Measurements from ENCODE around the gene EXOC4.
"Not testable (repeated sequence)": the region's sequence is repeated elsewhere in the genome, so short reads cannot be mapped to it uniquely, and the experiment has no call there.

The EXOC4 gene

GRCh38 chr7:133987582-133987981, 734.7 kb downstream of the EXOC4 start:
- no peak for DNase-seq (ENCODE audit: low spot score)

DNA sequence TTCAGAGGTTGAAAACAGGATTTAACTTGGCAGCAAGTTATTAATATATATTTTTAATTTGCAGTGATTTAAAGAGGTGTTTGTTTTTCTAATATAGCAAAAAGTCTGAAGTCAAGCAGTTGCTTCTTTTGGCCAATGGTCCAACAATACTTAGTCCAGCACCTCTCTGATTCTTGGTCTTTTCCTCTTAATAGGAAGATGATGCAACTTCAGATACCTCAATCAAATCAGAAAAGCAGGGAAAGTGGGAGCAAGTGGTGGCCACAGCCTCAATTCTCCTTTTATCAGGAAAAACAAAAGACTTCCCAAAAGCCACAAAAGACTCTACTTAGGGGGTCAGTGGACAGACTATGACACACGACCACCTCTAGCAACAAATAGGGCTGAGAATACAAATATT, 740.7 kb downstream of the EXOC4 start:
- DNase-seq (ENCODE audit: low spot score), result no peak

GRCh38 chr7:133994100-133994499, 741.2 kb downstream of the EXOC4 start:
- not testable (repeated sequence) for DNase-seq (ENCODE audit: low spot score)

GRCh38 chr7:133997463-133997862, 744.6 kb downstream of the EXOC4 start:
- no peak for DNase-seq (ENCODE audit: low spot score)

GRCh38 chr7:133999178-133999577, 746.3 kb downstream of the EXOC4 start:
- no peak for DNase-seq (ENCODE audit: low spot score)

DNA sequence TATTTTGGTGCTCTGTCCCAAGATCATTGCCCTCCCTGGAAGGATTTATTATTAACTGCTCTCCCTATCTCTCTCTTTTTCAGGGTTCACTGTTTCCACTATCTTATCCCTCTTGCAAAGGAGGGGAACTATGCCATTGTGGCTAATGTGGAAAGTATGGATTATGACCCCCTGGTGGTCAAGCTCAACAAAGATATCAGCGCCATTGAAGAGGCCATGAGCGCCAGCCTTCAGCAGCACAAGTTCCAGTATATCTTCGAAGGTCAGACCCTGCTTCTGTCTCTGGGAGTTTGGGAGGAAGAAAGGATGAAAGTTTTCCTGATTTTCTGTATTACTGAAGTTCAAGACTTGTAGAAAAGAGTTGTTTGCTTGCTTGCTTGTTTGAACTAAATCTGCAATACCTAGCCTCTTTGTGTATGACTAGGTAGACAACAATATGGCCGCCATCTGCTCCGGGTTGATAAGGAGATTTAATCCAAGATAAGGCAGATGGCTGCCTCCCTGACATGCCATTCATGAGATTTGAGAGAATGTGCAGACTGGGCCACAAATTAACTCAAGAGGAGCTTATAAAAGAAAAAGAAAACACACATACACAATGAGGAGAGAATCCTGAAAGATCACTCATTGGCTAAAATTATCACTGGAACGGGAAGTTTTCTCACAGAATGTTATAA, 752.1 kb downstream of the EXOC4 start:
- no peak for DNase-seq (ENCODE audit: low spot score)

DNA sequence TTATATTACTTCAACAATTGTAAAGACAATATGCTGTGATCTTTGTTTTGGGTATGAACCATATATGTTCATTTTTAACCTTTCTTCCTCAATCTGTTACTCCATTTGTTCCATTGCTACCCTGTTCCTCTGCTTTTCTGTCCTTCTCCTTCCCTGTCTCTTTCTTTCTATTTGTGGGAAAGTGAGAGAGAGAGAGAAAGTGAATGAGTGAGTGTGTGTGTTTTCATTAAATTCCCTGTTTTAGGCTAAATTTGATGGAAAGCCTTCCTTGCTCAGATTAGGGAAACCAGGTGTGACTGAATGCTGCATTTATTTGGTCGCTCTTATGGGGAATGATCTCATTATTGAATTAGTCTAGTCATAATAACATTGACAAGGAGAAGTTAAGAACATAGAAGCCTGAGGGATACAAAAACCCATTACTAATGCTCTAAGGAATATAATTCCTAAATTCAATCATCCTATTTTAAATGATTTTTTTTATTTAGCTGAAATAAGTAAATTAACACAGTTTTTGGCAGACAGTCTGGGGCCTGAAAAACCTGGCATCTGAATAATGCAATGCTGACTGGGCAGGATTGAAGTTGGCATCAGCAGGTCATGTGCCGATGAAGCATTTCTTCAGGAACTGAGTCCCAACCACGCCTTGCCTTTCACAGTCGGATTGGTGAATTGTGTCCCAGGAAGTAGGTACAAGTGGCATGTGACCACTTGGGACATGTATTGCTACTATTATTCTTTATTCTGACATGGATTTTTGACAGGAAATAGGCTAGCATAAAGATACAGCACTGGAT, 756.6 kb downstream of the EXOC4 start:
- no peak for DNase-seq (ENCODE audit: low spot score)

DNA sequence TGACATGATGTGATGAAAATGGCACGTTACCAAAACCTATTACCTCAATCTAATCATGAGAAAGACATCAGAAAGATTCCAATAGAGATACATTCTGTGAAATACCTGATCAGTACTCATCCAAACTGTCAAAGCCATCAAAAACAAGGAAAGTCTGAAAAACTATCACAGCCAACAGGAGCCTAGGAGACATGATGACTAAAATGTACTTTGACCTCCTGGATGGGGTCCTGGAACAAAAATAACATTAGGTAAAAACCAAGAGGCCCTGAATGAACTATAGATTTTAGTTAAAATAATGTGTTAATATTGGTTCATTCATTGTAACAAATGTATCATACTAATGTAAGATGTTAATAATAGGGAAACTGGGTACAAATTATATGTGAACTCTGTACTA, 760.4 kb downstream of the EXOC4 start:
- DNase-seq (ENCODE audit: low spot score), result no peak

GRCh38 chr7:134014935-134015334, 762.1 kb downstream of the EXOC4 start:
- no peak for DNase-seq (ENCODE audit: low spot score)

- DNase-seq (ENCODE audit: low spot score), result no peak
Measured at GRCh38 chr7:134016223-134016941, 763.5 kb downstream of the EXOC4 start.

GRCh38 chr7:134016942-134017303, 764.0 kb downstream of the EXOC4 start:
- DNase-seq (ENCODE audit: low spot score), result no peak

- DNase-seq (ENCODE audit: low spot score), result no peak
Measured at GRCh38 chr7:134018306-134018705, 765.4 kb downstream of the EXOC4 start.

DNA sequence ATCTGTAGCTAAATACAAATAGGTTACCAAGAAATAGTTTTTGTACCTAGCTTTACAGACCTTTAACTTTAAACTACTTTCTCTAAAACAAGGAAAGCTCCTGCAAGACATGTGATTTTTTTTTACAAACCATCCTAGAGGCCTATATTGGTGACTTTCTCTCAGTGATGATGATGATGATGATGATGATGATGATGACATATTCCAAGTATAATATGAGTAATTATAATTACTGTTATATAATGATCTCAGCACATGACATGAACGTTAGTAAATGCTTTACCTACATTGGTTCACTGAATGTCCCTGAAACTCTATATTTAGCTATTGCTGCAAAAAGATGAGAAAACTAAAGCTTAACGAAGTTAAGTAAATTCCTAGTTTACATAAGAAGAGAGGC, 766.4 kb downstream of the EXOC4 start:
- DNase-seq (ENCODE audit: low spot score), result no peak

DNA sequence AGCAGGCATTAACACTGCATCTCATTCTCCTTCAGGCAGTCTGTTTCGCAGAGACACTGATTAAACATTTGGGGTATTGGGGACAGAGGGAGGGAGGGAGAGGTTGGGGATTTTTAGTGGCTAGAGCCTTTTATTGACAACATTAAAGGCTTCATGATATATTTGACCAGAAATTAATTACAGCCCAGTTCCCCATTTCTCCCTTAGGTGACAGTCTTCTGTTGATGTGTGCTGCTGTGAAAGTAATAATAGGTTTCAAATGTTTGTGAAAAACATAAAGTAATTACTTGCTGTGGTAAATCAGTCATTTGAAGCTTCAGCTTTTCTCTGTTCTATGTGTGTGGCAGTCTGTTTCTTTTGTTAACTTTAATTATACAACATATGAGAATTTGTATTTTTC, 769.0 kb downstream of the EXOC4 start:
- DNase-seq (ENCODE audit: low spot score), result no peak

GRCh38 chr7:134022286-134022911, 769.5 kb downstream of the EXOC4 start:
- DNase-seq (ENCODE audit: low spot score), result no peak

GRCh38 chr7:134024739-134025138, 771.9 kb downstream of the EXOC4 start:
- no peak for DNase-seq (ENCODE audit: low spot score)

GRCh38 chr7:134028853-134029252, 776.0 kb downstream of the EXOC4 start:
- DNase-seq (ENCODE audit: low spot score), result no peak

DNA sequence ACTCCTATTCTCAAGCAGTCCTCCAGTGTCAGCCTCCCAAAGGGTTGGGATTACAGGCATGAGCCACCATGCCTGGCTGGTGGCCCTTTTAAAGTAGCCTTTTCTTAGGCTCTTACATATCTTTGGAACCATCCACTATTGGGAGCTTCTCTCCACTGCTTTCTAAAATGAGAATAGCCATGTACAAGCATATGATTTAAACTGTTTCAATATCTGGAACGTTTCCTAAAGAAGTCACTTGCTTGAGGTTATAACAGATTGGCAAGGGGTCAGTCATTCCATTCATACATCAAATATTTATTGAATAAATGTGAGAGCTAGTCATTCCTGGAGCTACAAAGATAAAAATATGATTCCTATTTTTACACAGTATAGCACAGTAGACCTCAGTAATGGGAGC, 776.9 kb downstream of the EXOC4 start:
- no peak for DNase-seq (ENCODE audit: low spot score)

- no peak for DNase-seq (ENCODE audit: low spot score)
Measured at GRCh38 chr7:134030460-134030865, 777.6 kb downstream of the EXOC4 start.

GRCh38 chr7:134031835-134032617, 779.1 kb downstream of the EXOC4 start:
- DNase-seq (ENCODE audit: low spot score), result no peak

DNA sequence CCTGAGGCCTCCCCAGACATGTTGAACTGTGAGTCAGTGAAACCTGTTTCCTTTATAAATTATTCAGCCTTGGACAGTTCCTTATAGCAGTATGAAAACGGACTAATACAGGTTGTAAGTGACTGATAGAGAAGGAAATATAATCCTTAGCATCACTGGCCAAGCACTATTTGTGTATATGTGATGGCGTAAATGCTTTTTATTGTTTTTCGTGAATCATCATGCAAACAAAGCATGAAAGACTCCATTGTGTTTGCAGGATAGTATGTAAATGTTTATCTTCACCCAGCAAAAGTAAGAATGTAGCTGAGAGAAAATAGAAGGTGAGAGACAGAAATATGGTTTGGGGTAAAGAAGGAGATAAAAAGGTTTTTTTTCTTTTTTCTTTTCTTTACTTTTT, 781.8 kb downstream of the EXOC4 start:
- no peak for DNase-seq (ENCODE audit: low spot score)

DNA sequence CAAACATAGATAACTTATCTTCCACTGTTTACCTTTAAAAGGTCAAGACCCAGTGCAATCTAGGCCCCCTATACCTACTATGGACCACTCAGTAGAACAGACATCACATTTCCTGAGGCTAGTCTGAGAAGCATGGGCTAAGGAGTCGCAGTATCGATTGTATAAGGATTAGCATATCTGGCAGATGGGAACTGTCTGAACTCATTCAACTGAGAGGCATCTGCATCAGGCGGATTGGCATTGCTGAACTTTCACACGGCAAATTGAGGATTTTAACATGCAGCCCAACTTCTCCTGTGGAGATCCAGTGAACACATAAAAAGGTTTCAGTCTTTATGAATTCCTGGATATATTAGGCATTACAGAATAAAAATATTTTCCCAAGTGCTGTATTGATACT, 785.1 kb downstream of the EXOC4 start:
- DNase-seq (ENCODE audit: low spot score), result no peak
